SK-N-DZ (cell line): ENCODE data around the gene KLHL29.

Experiments used
- DNase-seq: peaks from one replicate; pipeline ENCODE4 v3.0.0-alpha.2; 2015; ENCODE audit warnings: low spot score

Gene KLHL29

DNA sequence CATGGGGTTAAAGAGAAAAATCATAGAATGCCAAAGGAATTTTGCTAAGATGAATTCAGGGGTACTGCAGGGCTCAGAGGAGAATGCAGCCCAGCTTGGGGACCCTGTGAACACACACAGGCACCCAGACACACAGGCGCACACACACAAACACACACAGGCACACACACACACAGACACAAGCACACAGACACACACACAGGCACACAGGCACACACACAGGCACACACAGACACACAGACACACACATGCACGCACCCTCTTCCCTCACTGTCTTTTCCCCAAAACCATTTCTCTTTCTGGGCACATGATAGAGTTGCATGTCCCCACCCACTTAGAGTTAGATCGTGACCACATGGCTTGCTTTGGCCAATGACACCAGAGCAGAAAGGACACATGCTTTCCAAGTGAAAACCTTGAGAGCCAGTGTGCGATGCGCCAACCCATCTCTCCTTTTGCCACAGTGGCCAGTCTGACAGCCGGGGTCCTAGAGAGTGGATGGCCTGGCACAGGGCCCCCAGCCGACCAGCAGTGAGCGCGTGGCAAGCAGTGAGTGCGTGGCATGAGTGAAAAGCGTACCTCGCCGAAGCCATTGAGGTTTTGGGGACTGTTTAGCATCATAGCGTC is 163.3 kb downstream of the KLHL29 start:
- DNase-seq, result no peak

- peak; percentile 24 for DNase-seq
These were observed 164.1 kb downstream of the KLHL29 start for GRCh38 chr2:23549051-23549450.

DNA sequence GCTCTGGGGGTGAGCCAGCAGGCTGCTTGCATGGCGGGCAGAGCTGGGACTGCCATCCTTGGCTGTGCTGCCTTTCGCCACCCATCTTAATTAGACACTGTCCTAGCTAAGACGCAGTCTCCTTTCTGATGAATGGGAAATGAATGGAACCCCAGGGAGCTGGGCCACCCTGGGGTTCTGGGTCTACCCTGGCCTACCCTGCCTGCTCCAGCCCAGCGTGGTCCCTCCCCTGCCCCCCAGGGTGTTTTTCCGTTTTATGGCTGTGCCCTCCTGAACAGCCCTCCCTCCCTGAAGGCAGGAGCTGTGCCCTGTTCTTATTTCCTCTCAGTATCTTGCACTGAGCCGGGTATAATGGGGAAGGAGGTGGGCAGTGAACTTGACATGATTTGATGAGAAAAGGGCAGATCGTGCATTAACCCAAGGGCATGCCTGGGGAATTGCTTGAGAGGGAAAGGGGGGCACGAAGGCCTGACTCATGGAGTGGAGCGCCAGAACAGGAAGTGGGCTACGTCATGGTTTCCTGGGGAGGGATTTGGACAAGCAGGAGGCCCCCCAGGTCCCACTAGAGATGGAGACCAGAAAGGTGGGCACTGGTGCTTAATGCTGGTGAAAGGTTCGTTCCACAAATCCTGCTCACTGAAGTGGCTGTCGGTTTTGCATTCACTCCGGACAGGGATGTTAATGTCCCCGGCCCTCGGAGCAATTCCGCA is 165.0 kb downstream of the KLHL29 start:
- no peak for DNase-seq

DNA sequence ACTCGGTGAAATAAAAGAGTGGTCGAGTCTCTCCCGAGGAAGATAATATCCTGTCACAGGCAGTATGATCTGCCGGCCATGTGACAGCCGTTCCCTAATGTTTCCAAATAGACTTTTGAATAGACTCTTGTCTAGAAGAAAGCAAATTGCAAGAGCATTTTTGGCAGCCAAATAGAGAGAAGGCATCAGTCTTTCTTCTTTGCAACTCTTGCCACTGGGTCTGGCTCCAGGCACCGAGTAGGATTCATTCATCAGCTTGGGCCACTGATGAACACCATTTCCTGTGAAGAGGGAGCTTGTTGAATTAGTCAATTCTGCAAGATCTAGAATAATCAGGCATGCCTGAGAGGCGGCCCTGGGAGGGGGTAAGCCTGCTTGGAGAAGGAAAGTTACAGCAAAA is 165.6 kb downstream of the KLHL29 start:
- no peak for DNase-seq

- no peak for DNase-seq
These were observed 166.9 kb downstream of the KLHL29 start for GRCh38 chr2:23551875-23552274.

DNA sequence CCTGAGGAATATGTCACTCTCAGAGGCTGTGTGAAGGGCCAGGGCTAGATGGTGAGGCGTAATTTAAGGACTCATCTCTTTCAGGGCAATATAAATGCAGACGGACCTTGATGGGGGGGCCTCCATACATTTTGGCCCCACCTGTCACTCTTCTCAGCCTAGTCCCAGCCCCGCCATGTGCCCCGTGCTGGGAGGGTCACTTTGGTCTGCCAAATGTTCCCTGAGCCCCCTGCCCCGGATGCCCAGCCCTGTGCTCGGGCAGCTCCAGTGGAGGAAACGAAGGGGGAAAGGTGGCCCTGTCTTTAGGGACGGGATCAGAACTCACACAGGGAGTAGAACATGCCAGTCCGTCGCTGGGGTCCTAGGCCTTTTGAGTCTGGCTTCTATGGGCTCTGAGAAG is 168.6 kb downstream of the KLHL29 start:
- DNase-seq, result no peak

DNA sequence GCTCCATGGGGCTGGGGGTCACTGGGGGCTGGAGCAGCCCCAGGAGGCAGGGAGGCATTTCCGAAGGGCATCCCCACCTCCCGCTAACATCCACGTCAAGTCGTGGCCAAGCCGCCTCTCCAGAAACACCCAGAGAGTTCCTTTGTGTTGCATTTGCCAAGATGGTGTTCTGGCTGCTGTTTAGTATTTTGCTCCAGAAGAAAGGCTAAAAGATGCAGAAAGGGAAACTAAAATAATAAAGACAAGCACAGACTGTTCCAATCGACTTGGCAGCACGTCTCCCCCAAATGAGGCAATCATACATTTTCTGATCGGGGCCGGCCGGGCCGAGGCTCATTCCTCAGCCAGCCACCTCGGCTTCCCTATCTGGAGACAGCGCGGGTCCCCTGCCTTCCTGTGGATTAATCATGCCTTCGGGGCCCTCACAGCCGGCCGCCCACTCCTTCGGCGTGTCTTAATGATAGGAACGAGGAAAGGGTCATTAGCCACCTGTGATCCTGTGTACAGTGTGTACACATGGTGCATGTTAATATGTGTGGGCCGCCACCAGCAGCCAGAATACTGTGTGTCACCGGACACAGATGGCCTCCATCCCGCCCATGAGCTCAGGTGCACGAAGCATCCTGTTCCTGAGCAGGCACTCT is 169.2 kb downstream of the KLHL29 start:
- DNase-seq, result no peak

DNA sequence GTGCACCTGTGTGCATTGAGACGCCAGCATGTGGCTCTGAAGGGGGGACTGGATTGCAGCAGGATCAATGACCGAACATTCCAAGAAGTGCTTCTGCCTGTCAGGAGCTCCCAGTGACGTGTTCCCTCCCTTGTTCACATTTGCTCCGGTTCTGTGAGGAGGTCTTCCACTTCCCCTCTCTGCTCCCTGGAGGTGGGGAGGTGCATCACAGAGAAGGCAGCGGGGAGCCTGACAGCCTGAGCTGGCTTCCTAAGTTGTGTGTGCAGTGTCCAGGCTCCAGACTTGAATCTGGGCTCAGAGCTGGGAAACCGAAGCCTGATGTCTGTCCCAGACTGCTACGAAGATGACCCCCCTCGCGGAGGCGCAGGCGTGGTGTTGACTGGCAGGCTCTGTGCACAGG is 171.0 kb downstream of the KLHL29 start:
- no peak for DNase-seq

GRCh38 chr2:23556929-23557328 is 171.9 kb downstream of the KLHL29 start:
- DNase-seq, result no peak

DNA sequence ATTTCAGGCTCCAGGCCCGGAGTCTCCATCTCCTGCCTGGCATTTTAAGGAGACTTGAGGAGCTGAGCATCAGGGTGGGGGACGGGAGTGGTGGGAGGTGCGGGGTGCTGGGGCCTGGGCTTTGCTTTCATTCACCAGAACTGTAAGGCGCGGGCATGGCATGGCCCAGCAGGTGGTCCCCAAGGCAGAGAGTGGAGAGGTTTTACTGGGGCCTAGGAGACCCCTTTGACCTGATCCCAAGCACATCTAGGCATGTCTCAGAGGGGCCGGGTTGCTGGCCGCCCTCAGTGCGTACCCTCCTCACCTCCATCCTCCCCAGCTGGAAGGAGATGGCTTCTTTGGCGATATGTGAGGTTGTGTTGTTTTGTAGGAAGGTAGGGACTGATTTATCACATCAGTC is 172.5 kb downstream of the KLHL29 start:
- no peak for DNase-seq

GRCh38 chr2:23559561-23560239 is 174.7 kb downstream of the KLHL29 start:
- no peak for DNase-seq

GRCh38 chr2:23561088-23561487 is 176.1 kb downstream of the KLHL29 start:
- no peak for DNase-seq

DNA sequence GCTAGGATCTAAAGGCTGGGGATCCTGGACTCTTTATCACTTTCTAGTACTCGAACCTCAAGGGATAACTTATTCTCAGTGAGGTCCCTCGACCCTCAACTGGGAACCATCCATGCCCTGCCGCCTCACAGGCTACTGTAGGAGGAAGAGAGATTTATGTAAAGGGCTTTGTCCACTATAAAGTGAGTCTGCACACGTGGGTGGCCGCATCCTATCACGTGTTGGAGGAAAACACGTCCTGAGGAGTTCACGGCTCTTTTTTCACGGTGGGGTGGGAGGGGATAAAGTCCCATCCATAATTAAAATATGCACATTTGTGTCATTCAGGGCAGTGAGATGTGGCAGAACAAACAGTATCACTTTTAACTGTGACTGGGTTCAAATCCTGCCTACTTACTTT is 176.6 kb downstream of the KLHL29 start:
- no peak for DNase-seq

- no peak for DNase-seq
These were observed 177.2 kb downstream of the KLHL29 start for GRCh38 chr2:23562143-23562542.

DNA sequence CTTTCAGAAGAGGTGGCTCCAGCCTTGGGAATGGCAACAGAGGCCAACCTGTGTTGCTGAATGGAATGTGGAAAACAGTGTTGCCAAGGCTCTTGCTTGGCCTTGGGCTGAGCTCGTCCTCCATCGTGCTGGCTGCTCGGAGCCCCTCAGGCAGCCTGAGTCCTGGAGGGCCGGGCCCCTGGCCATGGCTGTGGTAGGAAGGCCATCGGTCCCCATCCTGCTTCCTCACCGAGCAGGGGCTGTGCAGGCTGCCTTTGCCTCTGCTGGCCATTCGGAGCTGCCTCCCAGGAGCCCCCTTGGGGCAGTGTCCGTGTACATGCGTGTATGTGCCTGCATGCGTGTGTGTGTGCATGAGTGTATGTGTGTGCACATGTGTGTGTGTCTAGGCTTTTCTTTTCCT is 178.2 kb downstream of the KLHL29 start:
- DNase-seq, result no peak

DNA sequence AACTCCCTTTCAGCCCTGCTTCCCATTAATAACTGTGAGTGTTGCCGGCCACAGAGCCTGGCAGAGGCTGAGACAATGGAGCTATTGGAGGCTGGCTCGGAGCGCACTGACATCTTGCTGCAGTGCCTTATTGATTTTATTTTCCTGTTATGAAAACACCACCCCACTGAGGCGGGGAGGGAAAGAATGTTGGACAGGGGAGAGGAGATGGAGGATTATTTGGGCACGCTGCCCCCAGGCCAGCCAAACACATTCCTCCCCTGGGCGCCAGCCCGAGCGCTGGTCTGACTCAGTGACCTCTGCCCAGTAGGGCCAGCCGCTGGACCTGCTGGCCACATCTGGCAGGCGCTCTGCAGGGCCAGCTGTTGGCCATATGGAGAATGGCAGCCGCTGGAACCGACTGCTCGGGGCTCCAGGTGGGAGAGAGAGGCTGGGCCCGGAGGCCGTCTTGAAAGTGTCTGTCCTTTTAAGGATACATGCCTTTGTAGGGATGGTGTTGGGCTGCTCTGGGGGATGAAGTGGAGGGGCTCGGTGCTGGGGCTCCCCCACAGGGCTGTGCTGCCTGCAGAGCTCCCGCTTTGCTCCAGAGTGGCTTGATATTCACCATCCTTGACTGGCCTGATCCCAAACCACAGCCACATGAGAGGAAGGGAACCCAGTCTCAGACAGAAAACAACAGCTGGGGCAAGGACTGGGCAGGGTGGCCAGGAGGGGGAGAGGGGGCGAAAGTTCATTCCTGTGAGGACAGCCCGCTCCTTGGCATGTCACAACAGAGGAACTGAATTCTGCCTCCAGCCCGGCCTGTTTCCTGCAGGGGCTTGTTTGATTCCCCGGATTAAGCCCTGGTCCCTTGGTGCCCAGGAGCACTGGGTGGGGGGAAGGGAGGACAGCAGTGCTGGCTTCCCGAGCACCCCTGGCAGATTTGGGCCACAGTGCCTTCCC is 179.0 kb downstream of the KLHL29 start:
- DNase-seq, result no peak

- no peak for DNase-seq
These were observed 179.6 kb downstream of the KLHL29 start for GRCh38 chr2:23564615-23564960.

DNA sequence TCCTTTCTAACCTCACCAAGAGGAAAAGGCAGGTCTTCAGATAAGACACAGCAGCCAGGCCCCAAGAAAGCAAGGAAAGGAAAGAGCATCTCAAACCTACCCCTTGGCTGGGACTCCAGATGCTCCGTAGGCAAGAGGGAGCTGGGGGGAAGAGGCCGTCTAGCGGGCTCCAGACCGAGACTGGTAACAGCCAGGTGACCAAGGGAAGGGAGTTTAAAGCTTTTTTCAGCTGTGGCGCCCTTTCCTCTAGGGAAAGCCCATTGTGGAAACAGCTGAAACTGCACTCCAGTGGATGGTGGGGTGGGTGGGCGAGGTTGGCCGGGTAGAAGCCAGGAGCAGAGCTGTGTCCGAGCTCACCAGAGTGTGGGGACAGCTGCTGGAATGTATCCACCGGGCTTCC is 180.4 kb downstream of the KLHL29 start:
- no peak for DNase-seq

DNA sequence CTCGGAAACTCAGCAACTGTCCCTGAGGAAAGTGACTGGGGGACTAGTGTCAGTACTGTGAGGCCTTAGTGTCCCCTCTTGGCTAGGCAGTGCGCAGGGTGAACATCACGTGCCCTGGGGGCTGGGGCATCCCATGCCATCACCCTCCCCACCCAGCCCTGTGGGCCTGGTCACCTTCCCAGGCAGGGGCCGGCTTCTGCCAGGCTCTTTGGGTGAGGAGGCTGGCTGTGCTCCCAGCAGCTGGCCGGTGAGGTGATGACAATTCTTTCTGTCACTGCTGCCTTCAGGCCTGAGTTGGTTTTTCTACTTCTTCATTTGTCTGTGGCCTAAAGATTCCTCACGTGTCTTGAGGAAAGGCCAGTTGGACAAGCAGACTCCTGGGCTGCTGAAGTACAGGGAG is 180.8 kb downstream of the KLHL29 start:
- DNase-seq, result no peak

DNA sequence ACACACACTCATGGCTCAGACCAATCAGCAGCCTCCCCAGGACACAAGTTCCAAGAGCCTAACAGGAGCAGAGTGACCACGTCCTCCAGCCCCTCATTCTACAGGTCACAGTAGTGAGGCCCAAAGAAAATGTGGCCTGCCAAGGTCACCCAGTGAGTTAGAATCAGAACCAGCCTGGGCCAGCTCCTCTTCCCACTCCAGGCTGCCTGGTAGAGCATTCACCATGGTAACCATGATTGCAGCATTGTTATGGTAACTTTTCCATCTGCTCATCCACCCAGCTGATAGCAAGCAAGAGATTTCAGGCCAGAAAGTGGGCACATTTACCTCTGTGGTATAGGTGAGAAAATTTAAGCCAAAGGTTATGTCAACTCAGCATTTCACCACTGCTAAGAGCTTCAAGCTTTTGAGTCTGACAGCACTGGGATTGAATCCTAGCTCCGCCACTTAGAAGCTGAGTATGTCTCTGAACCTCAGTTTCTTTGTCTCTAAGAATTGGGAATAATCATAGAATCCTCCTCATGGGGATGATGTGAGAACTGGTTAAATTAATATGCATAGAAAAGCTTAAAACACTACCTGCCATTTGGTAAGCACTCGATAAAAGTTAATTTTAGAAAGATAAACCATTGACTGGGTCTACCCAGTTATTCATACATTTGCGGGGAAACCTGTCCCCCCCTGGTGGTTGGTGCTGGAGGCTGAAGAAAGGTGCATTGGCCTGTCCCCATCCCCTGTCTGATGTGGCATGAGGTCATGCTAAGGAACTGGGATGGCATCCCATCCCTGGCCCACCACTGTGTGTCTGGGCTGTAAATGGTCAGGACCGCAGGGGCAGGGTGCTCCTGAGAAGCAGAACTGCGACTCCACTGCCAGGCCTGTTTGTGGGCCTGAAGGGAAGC is 181.5 kb downstream of the KLHL29 start:
- peak; percentile 37 for DNase-seq
